Fibroblast of lung (primary cell): ENCODE measurements around the gene NPR1. TPM values are rescaled to one million over a fixed set of nuclear protein-coding genes. Genes with fewer than 3 reads are reported as not detected.

Source experiments
- DNase-seq, 2 donors: peaks; one replicate each; pipeline versions ENCODE4 v3.0.0 to v3.0.0-alpha.2; 2010; ENCODE audit warnings: low read depth in 2 of 2
- H2AFZ ChIP-seq: 2 replicates; pipeline ENCODE4 v1.5.1; 2012; ENCODE audit warnings: low read length, control low read depth, inconsistent platforms
- H3K27ac ChIP-seq: 2 replicates; pipeline ENCODE4 v1.5.1; 2011; ENCODE audit warnings: low read length, control low read depth; ENCODE audit not compliant: insufficient read depth
- H3K27me3 ChIP-seq: 2 replicates; pipeline ENCODE4 v1.5.1; 2011; ENCODE audit warnings: mild to moderate bottlenecking, low read length; ENCODE audit not compliant: control insufficient read depth, insufficient read depth
- H3K36me3 ChIP-seq: 2 replicates; pipeline ENCODE4 v1.5.1; 2011; ENCODE audit warnings: low read length; ENCODE audit not compliant: control insufficient read depth, insufficient read depth
- H3K4me1 ChIP-seq: 2 replicates; pipeline ENCODE4 v1.5.1; 2011; ENCODE audit warnings: low read length; ENCODE audit not compliant: control insufficient read depth, insufficient read depth; ENCODE audit errors: extremely low read depth
- H3K4me2 ChIP-seq: 2 replicates; pipeline ENCODE4 v1.5.1; 2011; ENCODE audit warnings: low read length, control low read depth; ENCODE audit not compliant: insufficient read depth; ENCODE audit errors: extremely low read depth
- H3K4me3 ChIP-seq, 4 experiments: fragments of 200-600 bp in 1 of 4; sonication (generic) in 1 of 4; replicated peaks in 1 of 4; 2 replicates each; pipeline ENCODE4 v1.5.1; 2011 to 2016; ENCODE audit warnings: low read length in 4 of 4, low read depth in 3 of 4, mild to moderate bottlenecking in 3 of 4, control low read depth in 2 of 4, inconsistent platforms in 1 of 4, mixed read lengths in 1 of 4; ENCODE audit not compliant: insufficient read depth in 1 of 4; ENCODE audit errors: control extremely low read depth in 1 of 4
- H3K79me2 ChIP-seq: 2 replicates; pipeline ENCODE4 v1.5.1; 2012; ENCODE audit warnings: mild to moderate bottlenecking, low read length, inconsistent platforms; ENCODE audit not compliant: control insufficient read depth, insufficient read depth
- H3K9ac ChIP-seq: 2 replicates; pipeline ENCODE4 v1.5.1; 2011; ENCODE audit warnings: mild to moderate bottlenecking, low read length, control low read depth; ENCODE audit not compliant: insufficient read depth
- H3K9me3 ChIP-seq: 2 replicates; pipeline ENCODE4 v1.5.1; 2012; ENCODE audit warnings: low read depth, low read length; ENCODE audit not compliant: control insufficient read depth, insufficient read depth
- H4K20me1 ChIP-seq: 2 replicates; pipeline ENCODE4 v1.5.1; 2011; ENCODE audit warnings: low read length; ENCODE audit not compliant: control insufficient read depth, insufficient read depth; ENCODE audit errors: extremely low read depth
- EZH2 ChIP-seq: IDR thresholded peaks from 2 replicates; pipeline ENCODE4 v1.5.1; 2012; ENCODE audit warnings: low read length, control low read depth, mild to moderate bottlenecking; ENCODE audit errors: missing control alignments
- polyA plus RNA-seq, 2 donors: library from polyadenylated mRNA; depleted of rRNA in 1 of 2; stranded (reverse) in 1 of 2; unstranded in 1 of 2; fragments of >200 nt; gene quantifications; 2 replicates each; pipeline ENCODE4 v1.2.1, GENCODE V29; 2011 to 2012; ENCODE audit warnings: missing spikeins in 1 of 2
- total RNA-seq: library from RNA; depleted of rRNA; stranded (reverse); fragments of >200 nt; gene quantifications from 2 replicates; pipeline ENCODE4 v1.2.1, GENCODE V29; 2014
- TF ChIP-seq, protein P1 (sequence below), 2 donors: IDR thresholded peaks in 1 of 2; conservative IDR thresholded peaks in 1 of 2; 1 replicate in 1 of 2; 2 replicates in 1 of 2; pipeline ENCODE4 v1.5.1; 2011 to 2012; ENCODE audit warnings: low read length in 2 of 2, control low read depth in 1 of 2, inconsistent platforms in 1 of 2, low read depth in 1 of 2, mild to moderate bottlenecking in 1 of 2

The NPR1 gene
- total and polyA plus RNA-seq, 2 donors (not counting 1 experiment from before 2014, with no cell fraction given) = 0.14 to 0.66 TPM

DNA sequence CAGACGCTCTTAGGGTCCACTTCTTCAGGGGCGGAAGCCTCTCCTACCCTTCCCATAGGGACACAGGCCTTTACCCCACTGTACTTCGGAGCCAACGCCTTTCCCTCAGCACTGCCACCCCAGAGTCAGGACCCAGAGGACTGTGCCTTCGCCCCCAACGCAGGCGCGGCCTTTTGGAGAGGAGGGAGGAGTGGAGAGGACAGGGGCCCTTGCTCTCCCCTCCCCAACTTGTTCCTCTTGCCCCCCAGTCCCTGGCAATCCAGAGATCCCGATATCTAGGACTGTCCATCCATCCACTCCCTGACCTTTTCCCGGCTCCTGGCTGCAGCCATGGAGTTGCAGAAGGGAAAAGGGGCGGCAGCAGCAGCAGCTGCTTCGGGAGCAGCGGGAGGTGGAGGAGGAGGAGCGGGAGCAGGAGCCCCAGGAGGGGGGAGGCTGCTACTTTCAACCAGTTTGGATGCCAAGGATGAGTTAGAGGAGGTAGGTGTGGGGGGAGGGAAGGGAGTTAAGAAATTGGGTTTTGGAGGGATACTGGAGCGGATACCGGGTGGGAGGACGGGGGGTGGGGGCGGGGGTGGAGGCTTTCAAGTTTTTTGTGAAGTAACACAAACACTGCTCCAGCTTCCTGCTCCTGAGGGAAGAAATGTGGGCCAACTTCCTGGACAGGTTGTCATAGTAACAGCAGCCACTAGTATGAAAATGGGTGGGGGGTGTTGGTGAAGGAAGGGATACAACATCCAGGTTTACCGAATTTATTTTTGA is 50.0 kb downstream of the NPR1 start:
- Histone ChIP-seq H3K9me3 (no peaks in the 10 kb centered on the region), H3K4me3 (peak overlapping the region; percentile 74 to 85 (median 77)), H4K20me1 (no peaks in the 10 kb centered on the region), H3K79me2 (peaks cover 4% of the 10 kb centered on the region), H3K9ac (peak overlapping the region; percentile 68), H2AFZ (peak overlapping the region; percentile 24), H3K4me1 (peaks cover 5% of the 10 kb centered on the region), H3K27me3 (no peaks in the 10 kb centered on the region), H3K27ac (peak overlapping the region; percentile 90), H3K36me3 (peaks cover 1% of the 10 kb centered on the region), H3K4me2 (peak overlapping the region; percentile 93)
- peak; percentile 47 to 56 for DNase-seq
- no peak for TF ChIP-seq EZH2
- TF ChIP-seq, protein P1, sequence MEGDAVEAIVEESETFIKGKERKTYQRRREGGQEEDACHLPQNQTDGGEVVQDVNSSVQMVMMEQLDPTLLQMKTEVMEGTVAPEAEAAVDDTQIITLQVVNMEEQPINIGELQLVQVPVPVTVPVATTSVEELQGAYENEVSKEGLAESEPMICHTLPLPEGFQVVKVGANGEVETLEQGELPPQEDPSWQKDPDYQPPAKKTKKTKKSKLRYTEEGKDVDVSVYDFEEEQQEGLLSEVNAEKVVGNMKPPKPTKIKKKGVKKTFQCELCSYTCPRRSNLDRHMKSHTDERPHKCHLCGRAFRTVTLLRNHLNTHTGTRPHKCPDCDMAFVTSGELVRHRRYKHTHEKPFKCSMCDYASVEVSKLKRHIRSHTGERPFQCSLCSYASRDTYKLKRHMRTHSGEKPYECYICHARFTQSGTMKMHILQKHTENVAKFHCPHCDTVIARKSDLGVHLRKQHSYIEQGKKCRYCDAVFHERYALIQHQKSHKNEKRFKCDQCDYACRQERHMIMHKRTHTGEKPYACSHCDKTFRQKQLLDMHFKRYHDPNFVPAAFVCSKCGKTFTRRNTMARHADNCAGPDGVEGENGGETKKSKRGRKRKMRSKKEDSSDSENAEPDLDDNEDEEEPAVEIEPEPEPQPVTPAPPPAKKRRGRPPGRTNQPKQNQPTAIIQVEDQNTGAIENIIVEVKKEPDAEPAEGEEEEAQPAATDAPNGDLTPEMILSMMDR (conservative IDR thresholded peaks at IDR 0.05 in 1 of 2, IDR thresholded peaks at IDR 0.05 in 1 of 2; ENCODE audit: low read depth in 1 of 2, low read length in 2 of 2) = no peak

DNA sequence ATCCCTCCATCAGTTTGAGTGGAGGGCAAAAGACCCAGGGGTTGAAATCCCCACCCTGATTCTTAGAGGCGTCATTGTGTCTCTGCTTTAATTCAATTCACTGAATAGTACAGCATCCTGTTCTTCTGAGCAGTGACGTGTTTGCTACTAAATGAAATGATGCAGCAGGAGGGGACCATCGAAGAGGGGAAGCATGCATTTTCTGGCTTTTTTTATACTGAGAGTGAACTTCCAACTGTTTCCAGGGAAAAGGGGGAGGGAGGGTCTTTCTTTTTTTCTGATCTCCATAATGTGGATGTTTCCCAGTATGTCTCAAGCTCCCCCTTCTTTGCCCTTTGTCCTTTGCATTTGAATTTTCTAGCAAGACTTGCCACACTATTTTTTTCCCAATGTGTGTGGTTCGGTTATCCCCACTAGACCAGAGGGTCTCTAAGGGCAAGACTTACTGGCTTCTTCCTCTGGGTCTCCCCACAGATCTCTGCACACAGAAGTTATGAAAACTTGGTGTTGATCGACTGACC is 52.0 kb downstream of the NPR1 start:
- Histone ChIP-seq H3K27me3 (no peaks in the 10 kb centered on the region), H2AFZ (no peak overlapping the region), H3K79me2 (peaks cover 4% of the 10 kb centered on the region), H3K9ac (no peak overlapping the region), H3K4me1 (peaks cover 5% of the 10 kb centered on the region), H3K4me2 (peak overlapping the region; percentile 40), H3K4me3 (peak overlapping the region in 1 of 4 experiments; percentile 21), H3K36me3 (peaks cover 1% of the 10 kb centered on the region), H4K20me1 (no peaks in the 10 kb centered on the region), H3K27ac (no peak overlapping the region), H3K9me3 (no peaks in the 10 kb centered on the region)
- no peak for DNase-seq
- TF ChIP-seq, protein P1 (conservative IDR thresholded peaks at IDR 0.05 in 1 of 2, IDR thresholded peaks at IDR 0.05 in 1 of 2; ENCODE audit: low read depth in 1 of 2, low read length in 2 of 2) = no peak
- no peak for TF ChIP-seq EZH2

DNA sequence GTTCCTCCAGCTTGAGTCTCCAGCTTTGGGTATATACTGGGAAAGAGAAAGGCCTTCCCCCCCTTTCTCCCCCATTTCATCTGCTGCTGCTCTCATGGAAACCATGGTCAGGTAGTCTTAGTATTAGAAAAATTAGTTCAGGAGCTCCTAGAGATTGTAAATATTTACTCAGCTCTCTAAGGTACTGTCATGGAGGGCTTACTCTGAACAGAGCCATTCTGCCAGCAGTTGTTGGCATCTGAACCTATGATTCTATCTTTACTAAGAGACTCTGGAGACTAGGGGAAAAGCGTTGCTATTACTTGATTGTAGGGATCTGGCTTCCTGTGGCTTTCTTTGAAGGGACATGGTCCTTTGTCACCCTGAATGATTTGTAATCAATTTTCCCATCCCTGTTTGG is 55.5 kb downstream of the NPR1 start:
- Histone ChIP-seq H3K36me3 (peaks cover 1% of the 10 kb centered on the region), H3K9ac (no peak overlapping the region), H2AFZ (no peak overlapping the region), H3K4me3 (no peak overlapping the region), H3K27ac (no peak overlapping the region), H3K27me3 (no peaks in the 10 kb centered on the region), H3K79me2 (peaks cover 1% of the 10 kb centered on the region), H3K9me3 (no peaks in the 10 kb centered on the region), H4K20me1 (no peaks in the 10 kb centered on the region), H3K4me1 (peaks cover 5% of the 10 kb centered on the region), H3K4me2 (no peak overlapping the region)
- TF ChIP-seq, protein P1 (conservative IDR thresholded peaks at IDR 0.05 in 1 of 2, IDR thresholded peaks at IDR 0.05 in 1 of 2; ENCODE audit: low read depth in 1 of 2, low read length in 2 of 2) = no peak
- no peak for TF ChIP-seq EZH2
- DNase-seq = no peak
